ENCODE results near the gene TNS3. TPM values are rescaled to one million over a fixed set of nuclear protein-coding genes. Genes with fewer than 3 reads are reported as not detected.
"Not testable (repeated sequence)": the region's sequence is repeated elsewhere in the genome, so short reads cannot be mapped to it uniquely, and the experiment has no call there.

The TNS3 gene
- polyA plus RNA-seq, 3 donors: 5.2 to 30.3 (median 7.9) TPM

GRCh38 chr7:47609803-47610452 is 28.0 kb upstream of the TNS3 start:
- Histone ChIP-seq H3K9me3 (replicated peaks in 1 of 2; ENCODE audit: control insufficient read depth in 1 of 2, insufficient read depth in 1 of 2, low read length in 2 of 2) (no peaks in the 10 kb centered on the region), H3K27ac (ENCODE audit: low read depth in 1 of 2, low read length in 2 of 2) (no peak overlapping the region), H3K27me3 (ENCODE audit: control insufficient read depth in 2 of 2, insufficient read depth in 2 of 2, low read length in 2 of 2) (no peaks in the 10 kb centered on the region), H3K36me3 (replicated peaks in 1 of 2; ENCODE audit: control insufficient read depth in 1 of 2, insufficient read depth in 2 of 2, low read length in 2 of 2) (no peaks in the 10 kb centered on the region), H4K20me1 (ENCODE audit: insufficient read depth, low read length) (no peaks in the 10 kb centered on the region), H3K4me2 (replicated peaks; ENCODE audit: extremely low read depth, low read length, poor library complexity, severe bottlenecking) (no peak overlapping the region), H3K9ac (ENCODE audit: insufficient read depth, low read length, poor library complexity, severe bottlenecking) (no peak overlapping the region), H3K4me1 (ENCODE audit: control insufficient read depth in 1 of 2, insufficient read depth in 2 of 2, low read length in 2 of 2) (no peaks in the 10 kb centered on the region), H2AFZ (ENCODE audit: insufficient read depth, low read depth, low read length, poor library complexity, severe bottlenecking) (peak overlapping the region; percentile 8), H3K79me2 (ENCODE audit: insufficient read depth, low read length) (no peaks in the 10 kb centered on the region), H3K4me3 (replicated peaks in 1 of 3; ENCODE audit: low read depth in 2 of 3, low read length in 3 of 3) (no peak overlapping the region)
- no peak for TF ChIP-seq CTCF (IDR thresholded peaks at IDR 0.05)
- no peak for DNase-seq
- Mint-ChIP-seq H3K4me1 (peaks cover 3% of the 10 kb centered on the region), H3K27me3 (ENCODE audit: low read depth in 3 of 3) (peaks cover 0 to 2% (median 0%) of the 10 kb centered on the region in 3 donors), H3K4me3 (no peak overlapping the region), H3K27ac (peak overlapping the region in 1 of 7 donors; percentile 64), H3K9me3 (no peaks in the 10 kb centered on the region), H3K36me3 (no peaks in the 10 kb centered on the region)
- intact Hi-C loops (cut with micrococcal nuclease): no loop called here
- WGBS (ENCODE audit: insufficient coverage): 95% methylated on average over 10 of the region's 16 CpGs

DNA sequence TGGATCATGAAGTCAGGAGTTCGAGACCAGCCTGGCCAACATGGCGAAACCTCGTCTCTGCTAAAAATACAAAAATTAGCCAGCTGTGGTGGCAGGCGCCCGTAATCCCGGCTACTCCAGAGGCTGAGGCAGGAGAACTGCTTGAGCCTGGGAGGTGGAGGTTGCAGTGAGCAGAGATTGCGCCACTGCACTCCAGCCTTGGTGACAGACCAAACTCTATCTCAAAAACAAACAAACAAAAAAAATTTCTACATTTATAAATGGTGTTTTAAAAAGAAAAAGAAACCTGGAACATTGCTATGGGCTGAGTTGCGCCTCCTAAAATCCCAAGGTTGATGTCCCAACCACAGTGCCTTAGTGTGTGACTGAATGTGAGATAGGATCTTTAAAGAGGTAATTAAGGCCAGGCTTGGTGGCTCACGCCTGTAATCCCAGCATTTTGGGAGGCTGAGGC is 24.7 kb upstream of the TNS3 start:
- H3K4me3 ChIP-seq (replicated peaks in 1 of 3; ENCODE audit: low read depth in 2 of 3, low read length in 3 of 3); DNase-seq; H2AFZ ChIP-seq (ENCODE audit: insufficient read depth, low read depth, low read length, poor library complexity, severe bottlenecking); H3K4me2 ChIP-seq (replicated peaks; ENCODE audit: extremely low read depth, low read length, poor library complexity, severe bottlenecking); H3K9me3 Mint-ChIP-seq; H3K27me3 ChIP-seq (ENCODE audit: control insufficient read depth in 2 of 2, insufficient read depth in 2 of 2, low read length in 2 of 2); H3K4me3 Mint-ChIP-seq; H3K9ac ChIP-seq (ENCODE audit: insufficient read depth, low read length, poor library complexity, severe bottlenecking); H3K79me2 ChIP-seq (ENCODE audit: insufficient read depth, low read length); H3K9me3 ChIP-seq (replicated peaks in 1 of 2; ENCODE audit: control insufficient read depth in 1 of 2, insufficient read depth in 1 of 2, low read length in 2 of 2); H3K27ac ChIP-seq (ENCODE audit: low read depth in 1 of 2, low read length in 2 of 2); H3K36me3 ChIP-seq (replicated peaks in 1 of 2; ENCODE audit: control insufficient read depth in 1 of 2, insufficient read depth in 2 of 2, low read length in 2 of 2); intact Hi-C loops (cut with micrococcal nuclease); H3K27me3 Mint-ChIP-seq (ENCODE audit: low read depth in 3 of 3); H3K36me3 Mint-ChIP-seq; H3K27ac Mint-ChIP-seq; H4K20me1 ChIP-seq (ENCODE audit: insufficient read depth, low read length): not testable (repeated sequence)
- H3K4me1 Mint-ChIP-seq: peaks cover 25% of the 10 kb centered on the region
- peaks cover 9 to 14% of the 10 kb centered on the region in 2 donors for H3K4me1 ChIP-seq (ENCODE audit: control insufficient read depth in 1 of 2, insufficient read depth in 2 of 2, low read length in 2 of 2)
- WGBS (ENCODE audit: insufficient coverage): 100% methylated on average over 2 of the region's 9 CpGs

Data from CD14-positive monocyte (primary cell).